Kidney tubule cell (primary cell): ENCODE data around the gene ITIH4.

Source experiments
- DNase-seq: peaks from one replicate; pipeline ENCODE4 v3.0.0-alpha.2; 2018; ENCODE audit warnings: low spot score

The ITIH4 gene

GRCh38 chr3:52830535-52831258 lies at the start of gene ITIH4:
Gene ITIH4 (minus strand): TSS chr3:52830672. CDS start chr3:52830642, 30 bp downstream.
- DNase-seq, result no peak

GRCh38 chr3:52880047-52880446 lies 49.6 kb upstream of the ITIH4 start:
- DNase-seq, result no peak

- DNase-seq, result no peak
These were observed 49.1 kb upstream of the ITIH4 start for GRCh38 chr3:52879581-52879980.

GRCh38 chr3:52879090-52879489 lies 48.6 kb upstream of the ITIH4 start:
- DNase-seq, result no peak

GRCh38 chr3:52877085-52877484 lies 46.6 kb upstream of the ITIH4 start:
- DNase-seq, result no peak

GRCh38 chr3:52874864-52875587 lies 44.6 kb upstream of the ITIH4 start:
- DNase-seq, result no peak

- DNase-seq, result no peak
These were observed 43.8 kb upstream of the ITIH4 start for GRCh38 chr3:52874160-52874701.

GRCh38 chr3:52873433-52874159 lies 43.1 kb upstream of the ITIH4 start:
- no peak for DNase-seq

- DNase-seq, result no peak
These were observed 41.8 kb upstream of the ITIH4 start for GRCh38 chr3:52872245-52872644.

- DNase-seq, result no peak
These were observed 41.3 kb upstream of the ITIH4 start for GRCh38 chr3:52871761-52872160.

GRCh38 chr3:52870471-52870870 lies 40.0 kb upstream of the ITIH4 start:
- DNase-seq, result no peak

- no peak for DNase-seq
These were observed 36.0 kb upstream of the ITIH4 start for GRCh38 chr3:52866427-52866826.

GRCh38 chr3:52865994-52866393 lies 35.5 kb upstream of the ITIH4 start:
- no peak for DNase-seq

GRCh38 chr3:52860424-52860768 lies 29.9 kb upstream of the ITIH4 start:
- DNase-seq, result no peak

- no peak for DNase-seq
These were observed 29.4 kb upstream of the ITIH4 start for GRCh38 chr3:52859686-52860423.

- DNase-seq, result no peak
These were observed 27.4 kb upstream of the ITIH4 start for GRCh38 chr3:52857864-52858263.

- no peak for DNase-seq
These were observed 26.7 kb upstream of the ITIH4 start for GRCh38 chr3:52857133-52857532.

GRCh38 chr3:52856666-52857065 lies 26.2 kb upstream of the ITIH4 start:
- DNase-seq, result no peak

GRCh38 chr3:52854013-52854412 lies 23.5 kb upstream of the ITIH4 start:
- DNase-seq, result no peak

- no peak for DNase-seq
These were observed 21.9 kb upstream of the ITIH4 start for GRCh38 chr3:52852419-52852818.

- DNase-seq, result peak; percentile 51
These were observed 20.9 kb upstream of the ITIH4 start for GRCh38 chr3:52851348-52851747.

- no peak for DNase-seq
These were observed 19.2 kb upstream of the ITIH4 start for GRCh38 chr3:52849656-52850055.
